GM19463 (cell line): ENCODE measurements around the gene IDI2.
"Not testable (repeated sequence)": the region's sequence is repeated elsewhere in the genome, so short reads cannot be mapped to it uniquely, and the experiment has no call there.

Source experiments
- ATAC-seq: cut with Tn5 transposase; IDR thresholded peaks from one replicate; pipeline ENCODE4 v1.9.1; 2021; ENCODE audit warnings: mild to moderate bottlenecking, moderate library complexity; ENCODE audit not compliant: unreplicated experiment

The IDI2 gene

GRCh38 chr10:1048349-1048731, 22.7 kb upstream of the IDI2 start:
- no peak for ATAC-seq

- no peak for ATAC-seq
Observed at GRCh38 chr10:1047937-1048336, 22.3 kb upstream of the IDI2 start.

GRCh38 chr10:1045415-1045814, 19.8 kb upstream of the IDI2 start:
- ATAC-seq, result no peak

- no peak for ATAC-seq
Observed at GRCh38 chr10:1044964-1045363, 19.3 kb upstream of the IDI2 start.

GRCh38 chr10:1044146-1044545, 18.5 kb upstream of the IDI2 start:
- ATAC-seq, result no peak

- ATAC-seq, result peak; percentile 54
Observed at GRCh38 chr10:1043532-1043995, 17.9 kb upstream of the IDI2 start.

GRCh38 chr10:1041514-1041913, 15.9 kb upstream of the IDI2 start:
- no peak for ATAC-seq

- ATAC-seq, result no peak
Observed at GRCh38 chr10:1040133-1040532, 14.5 kb upstream of the IDI2 start.

GRCh38 chr10:1038769-1039168, 13.1 kb upstream of the IDI2 start:
- ATAC-seq, result not testable (repeated sequence)

- ATAC-seq, result no peak
Observed at GRCh38 chr10:1037098-1037497, 11.4 kb upstream of the IDI2 start.

GRCh38 chr10:1036341-1036791, 10.7 kb upstream of the IDI2 start:
- peak; percentile 86 for ATAC-seq

- no peak for ATAC-seq
Observed at GRCh38 chr10:1035201-1035600, 9.5 kb upstream of the IDI2 start.

- no peak for ATAC-seq
Observed at GRCh38 chr10:1034758-1035157, 9.1 kb upstream of the IDI2 start.

GRCh38 chr10:1033601-1034000, 7.9 kb upstream of the IDI2 start:
- ATAC-seq, result no peak

- no peak for ATAC-seq
Observed at GRCh38 chr10:1029838-1030237, 4.2 kb upstream of the IDI2 start.

GRCh38 chr10:1026578-1026977, 919 bp upstream of the IDI2 start:
- no peak for ATAC-seq

GRCh38 chr10:1024103-1024502, 1.6 kb downstream of the IDI2 start:
- ATAC-seq, result no peak

GRCh38 chr10:1022413-1022812, 3.2 kb downstream of the IDI2 start:
- ATAC-seq, result no peak

GRCh38 chr10:1020958-1021357, 4.7 kb downstream of the IDI2 start:
- no peak for ATAC-seq

GRCh38 chr10:1020460-1020859, 5.2 kb downstream of the IDI2 start:
- no peak for ATAC-seq

- no peak for ATAC-seq
Observed at GRCh38 chr10:1019362-1019761, 6.3 kb downstream of the IDI2 start.

- no peak for ATAC-seq
Observed at GRCh38 chr10:1015688-1016087, 10.0 kb downstream of the IDI2 start.

- ATAC-seq, result no peak
Observed at GRCh38 chr10:1011696-1012095, 14.0 kb downstream of the IDI2 start.

- ATAC-seq, result no peak
Observed at GRCh38 chr10:1010703-1011102, 15.0 kb downstream of the IDI2 start.
